GM12874 (cell line): ENCODE measurements around the gene GLRA3.

Experiments
- CTCF ChIP-seq: IDR thresholded peaks from 2 replicates; pipeline ENCODE4 v1.5.1; 2011; ENCODE audit warnings: low read depth, mild to moderate bottlenecking, control low read depth, low read length, moderate library complexity; ENCODE audit not compliant: insufficient read depth

Gene GLRA3

GRCh38 chr4:174865418-174865985 is 36.5 kb upstream of the GLRA3 start:
- no peak for TF ChIP-seq CTCF

GRCh38 chr4:174864031-174864430 is 35.0 kb upstream of the GLRA3 start:
- no peak for TF ChIP-seq CTCF

- no peak for TF ChIP-seq CTCF
Measured at GRCh38 chr4:174860588-174860987, 31.5 kb upstream of the GLRA3 start.

- TF ChIP-seq CTCF: no peak
Measured at GRCh38 chr4:174859904-174860303, 30.9 kb upstream of the GLRA3 start.

GRCh38 chr4:174856926-174857800 is 28.1 kb upstream of the GLRA3 start:
- TF ChIP-seq CTCF: no peak

- TF ChIP-seq CTCF: no peak
Measured at GRCh38 chr4:174855050-174855449, 26.0 kb upstream of the GLRA3 start.

GRCh38 chr4:174853629-174854028 is 24.6 kb upstream of the GLRA3 start:
- no peak for TF ChIP-seq CTCF
